NCI-H1092 (cell line): ENCODE measurements around the gene ENO3.
A peak's percentile ranks its signal among the peaks of the same experiment; 100 is the strongest.

ENCODE experiments used
- DNase-seq: peaks from one replicate; lab custom pipeline; 2025; lab: John Stamatoyannopoulos, UW

The ENO3 gene

DNA sequence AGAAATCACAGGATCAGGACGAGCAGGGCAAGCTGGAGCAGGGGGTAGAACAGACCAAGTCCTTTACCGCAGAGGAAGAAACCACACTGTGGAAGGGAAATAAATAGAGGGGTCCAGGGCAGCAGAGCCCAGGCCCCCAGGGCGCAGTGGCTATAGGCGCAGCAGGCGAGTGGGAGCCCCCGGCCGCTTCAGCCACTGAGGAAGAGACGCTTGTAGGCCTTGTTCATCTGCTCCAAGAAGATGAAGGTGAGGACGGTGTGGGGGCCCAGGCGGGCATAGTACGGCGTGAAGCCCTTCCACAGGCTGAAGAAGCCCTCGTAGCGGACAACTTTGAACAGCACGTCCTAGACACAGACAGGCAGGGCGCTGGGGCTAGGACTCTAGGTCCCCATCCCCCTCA, 13.4 kb upstream of the ENO3 start:
- no peak for DNase-seq

- no peak for DNase-seq
Measured at GRCh38 chr17:4938069-4938491, 12.8 kb upstream of the ENO3 start.

- no peak for DNase-seq
Measured at GRCh38 chr17:4938688-4939545, 12.0 kb upstream of the ENO3 start.

- DNase-seq, result no peak
Measured at GRCh38 chr17:4939546-4939795, 11.4 kb upstream of the ENO3 start.

DNA sequence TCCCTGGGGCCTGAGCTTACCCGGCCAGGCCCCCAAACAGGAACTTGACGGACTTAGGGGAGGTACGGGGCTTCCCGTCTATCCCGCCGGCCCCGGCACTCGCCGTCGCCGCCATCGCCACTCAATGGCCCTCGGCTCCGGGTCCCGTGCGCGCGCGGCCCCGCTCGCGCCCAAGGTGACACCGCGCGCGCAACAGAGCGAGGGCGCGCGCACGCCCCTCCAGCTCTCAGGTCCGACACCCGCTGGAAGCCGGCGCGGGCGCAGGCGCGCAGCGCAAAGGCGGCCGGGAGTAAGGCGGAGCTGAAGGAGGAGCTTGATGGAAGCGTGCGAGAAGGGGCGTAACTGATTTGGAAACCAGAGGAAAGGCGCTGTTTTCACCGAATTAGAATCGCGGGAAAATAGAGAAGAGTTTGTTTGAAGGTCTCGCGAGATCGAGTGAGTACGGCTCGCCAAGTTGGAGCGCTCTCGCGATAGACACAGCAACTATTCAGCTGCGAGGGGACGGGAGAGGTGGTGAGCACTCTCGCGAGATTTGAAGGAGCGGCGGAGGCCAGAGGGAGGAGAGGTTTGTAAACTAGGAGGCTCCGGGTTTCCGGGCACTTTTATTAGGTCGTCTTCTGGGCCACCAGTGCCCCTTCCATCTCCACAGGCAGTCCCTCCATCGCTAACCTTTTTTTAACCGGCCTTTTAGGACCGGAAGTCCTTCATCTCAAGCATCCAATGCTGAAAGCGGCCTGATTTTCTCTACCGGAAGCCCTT, 10.9 kb upstream of the ENO3 start, which contains the start of the genes RNF167 and SLC25A11:
Gene RNF167 (plus strand): TSS at position 473 of the 759 bp plus-strand sequence. CDS start 642 bp downstream, outside the sequence.
Gene SLC25A11 (minus strand): TSS at position 251 of the 759 bp plus-strand sequence. CDS start 136 bp downstream, at position 115.
- peak; percentile 97 for DNase-seq

DNA sequence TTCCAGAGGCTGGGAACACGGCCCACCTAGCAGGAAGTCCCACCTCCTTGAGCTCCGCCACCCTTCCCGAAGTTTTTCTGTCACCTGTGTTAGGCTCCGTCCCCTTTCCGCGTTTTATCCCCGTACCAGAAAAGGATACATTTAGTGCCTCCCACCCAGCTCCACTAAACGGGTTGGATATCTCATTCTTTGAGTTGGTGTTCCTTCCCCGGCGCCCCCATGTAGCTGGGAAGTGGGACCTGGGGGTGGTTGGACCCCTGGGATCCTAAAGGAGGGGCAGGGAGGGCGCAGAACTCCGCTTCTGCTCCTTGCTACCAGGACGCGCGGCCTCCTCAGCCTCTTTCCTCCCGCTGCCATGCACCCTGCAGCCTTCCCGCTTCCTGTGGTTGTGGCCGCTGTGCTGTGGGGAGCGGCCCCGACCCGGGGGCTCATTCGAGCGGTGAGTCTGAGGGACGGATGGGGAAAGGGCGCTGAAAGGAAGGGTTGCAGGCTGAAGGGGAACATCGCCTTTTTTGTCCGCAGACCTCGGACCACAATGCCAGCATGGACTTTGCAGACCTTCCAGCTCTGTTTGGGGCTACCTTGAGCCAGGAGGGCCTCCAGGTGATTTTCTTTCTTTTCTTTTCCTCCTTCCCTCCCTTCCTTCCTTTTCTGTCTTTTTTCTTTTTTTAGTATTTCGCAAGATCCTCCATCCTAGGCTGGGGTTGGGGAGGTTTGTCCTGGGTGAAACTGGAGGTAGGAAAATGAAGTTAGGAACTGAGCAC, 10.2 kb upstream of the ENO3 start:
- no peak for DNase-seq

DNA sequence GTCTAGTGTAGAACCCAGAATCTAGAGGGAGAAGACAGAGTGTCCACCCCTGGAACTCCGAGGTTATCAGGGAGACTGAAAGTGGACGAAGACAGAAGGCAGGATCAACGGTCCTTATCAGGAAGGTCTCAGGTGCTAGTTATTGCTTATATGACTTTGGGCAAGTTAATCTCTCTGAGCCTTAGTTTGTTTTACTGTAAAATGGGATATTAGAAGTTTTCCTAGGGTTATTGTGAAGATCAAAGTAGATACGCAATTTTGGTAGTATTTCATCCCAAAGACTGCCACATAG, 9.7 kb upstream of the ENO3 start:
- no peak for DNase-seq

- DNase-seq, result no peak
Measured at GRCh38 chr17:4942760-4943508, 8.0 kb upstream of the ENO3 start.

DNA sequence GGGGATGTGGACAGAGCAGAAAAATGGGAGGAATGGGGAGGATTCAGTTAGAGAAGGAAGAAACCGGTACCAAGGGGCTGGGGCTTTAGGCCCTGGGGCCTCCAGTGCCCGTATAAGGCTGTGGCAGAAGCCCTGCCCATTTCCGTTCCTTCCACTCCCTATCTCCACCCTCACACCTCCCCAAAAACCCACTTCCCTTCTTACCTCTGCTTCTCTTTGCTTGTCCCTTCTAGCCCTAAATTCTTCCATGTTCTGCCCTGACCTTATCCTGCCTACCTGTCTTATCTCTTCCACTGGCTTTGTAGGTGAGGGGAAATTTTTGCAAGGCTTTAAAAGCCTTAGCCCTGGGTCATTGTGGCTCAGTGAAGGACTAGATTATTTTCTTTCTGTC, 6.8 kb upstream of the ENO3 start:
- DNase-seq, result no peak

GRCh38 chr17:4944554-4945175, 6.3 kb upstream of the ENO3 start:
- no peak for DNase-seq

DNA sequence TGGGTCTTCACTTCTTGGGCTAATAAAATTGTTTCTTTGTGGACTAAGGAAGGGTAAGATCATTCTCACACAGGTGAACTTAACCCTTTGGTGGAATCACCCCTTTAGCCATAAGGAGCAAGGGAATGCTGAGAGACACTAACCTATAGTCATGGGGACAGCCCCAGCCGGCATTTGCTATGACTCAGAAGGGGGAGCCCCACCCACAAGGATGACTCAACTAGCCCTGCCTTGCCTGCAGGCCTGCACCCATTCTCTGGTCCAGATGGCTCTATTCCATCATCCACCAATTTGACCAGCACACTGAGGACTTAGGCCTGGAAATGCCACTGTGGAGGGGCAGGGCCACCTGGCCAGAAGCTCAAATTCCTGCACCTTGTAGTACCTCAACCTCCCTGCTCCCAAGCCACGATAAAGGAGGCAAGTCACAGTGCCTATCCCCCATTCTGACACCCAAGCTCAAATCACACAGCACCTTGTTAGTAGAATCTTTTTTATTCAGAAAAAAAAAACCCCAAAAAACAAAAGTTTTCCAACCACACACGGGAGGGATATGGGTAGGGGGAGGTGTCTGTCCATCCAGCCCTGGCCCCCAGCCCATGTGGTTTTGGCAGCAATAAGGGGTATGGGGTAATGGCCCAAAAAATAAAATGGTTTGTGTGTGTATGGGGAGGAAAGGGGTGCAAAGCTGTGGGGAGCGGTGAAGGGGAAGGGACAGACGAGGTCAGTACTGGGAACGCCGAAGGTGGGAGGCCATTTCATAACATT, 5.6 kb upstream of the ENO3 start:
- no peak for DNase-seq

- DNase-seq, result no peak
Measured at GRCh38 chr17:4945944-4946280, 5.0 kb upstream of the ENO3 start.

DNA sequence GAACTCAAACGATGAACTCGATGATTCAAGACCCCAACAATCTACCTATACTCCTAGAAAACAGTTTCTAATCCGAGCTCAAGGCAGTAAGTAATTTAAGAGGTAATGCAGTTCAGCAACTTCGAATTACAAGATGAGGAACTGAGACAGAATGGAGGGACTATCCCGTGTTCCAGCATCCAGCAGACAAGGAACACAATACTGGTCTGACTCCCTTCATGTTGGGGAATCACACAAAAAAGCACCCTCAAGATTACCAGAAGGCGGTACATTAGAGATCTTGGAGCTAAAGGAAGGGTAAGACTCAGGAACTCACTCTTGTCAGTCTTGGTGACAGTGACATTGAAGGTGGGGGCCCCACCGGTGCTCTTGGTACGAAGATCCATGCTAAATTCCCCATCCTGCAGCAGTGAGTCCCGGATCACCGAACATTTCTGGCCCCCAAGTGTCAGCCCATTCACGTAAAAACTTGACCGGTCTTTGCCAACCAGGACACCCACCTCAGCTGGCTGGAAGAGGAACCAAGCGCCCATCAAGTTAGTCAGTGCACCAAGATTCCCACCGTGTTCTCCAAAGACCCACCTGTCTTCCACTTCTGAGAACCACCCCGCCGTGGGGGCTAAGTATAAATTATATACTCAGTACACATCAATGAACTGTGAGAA, 4.5 kb upstream of the ENO3 start:
- DNase-seq, result no peak

DNA sequence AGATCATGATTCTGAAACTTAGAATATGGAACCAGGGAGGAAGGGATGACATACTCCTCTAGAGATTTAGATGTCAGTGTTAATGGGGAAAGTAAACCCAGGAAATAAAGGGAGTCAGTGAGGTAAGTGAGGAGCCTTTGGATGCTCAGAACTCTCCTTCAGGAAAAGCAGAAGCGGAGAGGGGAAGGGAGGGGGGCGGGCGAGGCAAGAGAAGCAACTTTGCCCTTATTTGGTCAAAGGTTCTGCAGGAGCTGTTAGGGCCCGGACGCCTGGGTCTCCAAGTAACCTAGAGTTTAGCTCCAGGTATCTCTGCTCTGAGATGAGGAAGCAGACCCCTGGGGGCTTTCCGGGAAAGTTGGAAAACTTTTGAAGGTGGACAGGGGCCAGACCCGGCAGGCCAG, 3.9 kb upstream of the ENO3 start:
- no peak for DNase-seq

- no peak for DNase-seq
Measured at GRCh38 chr17:4947411-4948165, 3.3 kb upstream of the ENO3 start.

- DNase-seq, result peak; percentile 52
Measured at GRCh38 chr17:4948166-4948930, 2.6 kb upstream of the ENO3 start, which contains the start of gene PFN1. TSS of gene PFN1 (minus strand) at chr17:4948530. CDS start at chr17:4948394, 136 bp downstream.

DNA sequence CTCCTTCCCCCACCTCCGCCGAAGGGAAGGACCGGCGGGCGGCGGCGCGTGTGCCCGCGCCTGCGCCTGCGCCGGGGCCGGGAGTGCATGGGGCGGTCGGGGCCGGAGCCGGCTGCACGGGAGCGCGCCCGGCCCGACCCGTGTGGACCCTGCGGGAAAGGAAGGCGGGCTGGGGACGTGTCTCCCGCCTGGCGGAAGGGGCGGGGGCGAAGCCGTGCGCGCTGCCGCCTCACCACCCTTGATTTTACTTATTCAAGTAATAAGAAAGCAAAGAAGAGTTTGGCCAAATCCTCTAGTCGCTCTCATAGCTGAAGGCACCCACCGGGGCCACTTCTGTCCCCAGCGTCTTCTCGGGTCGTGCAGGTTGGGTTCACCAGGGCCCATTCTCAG, 2.0 kb upstream of the ENO3 start:
- DNase-seq, result peak; percentile 54

DNA sequence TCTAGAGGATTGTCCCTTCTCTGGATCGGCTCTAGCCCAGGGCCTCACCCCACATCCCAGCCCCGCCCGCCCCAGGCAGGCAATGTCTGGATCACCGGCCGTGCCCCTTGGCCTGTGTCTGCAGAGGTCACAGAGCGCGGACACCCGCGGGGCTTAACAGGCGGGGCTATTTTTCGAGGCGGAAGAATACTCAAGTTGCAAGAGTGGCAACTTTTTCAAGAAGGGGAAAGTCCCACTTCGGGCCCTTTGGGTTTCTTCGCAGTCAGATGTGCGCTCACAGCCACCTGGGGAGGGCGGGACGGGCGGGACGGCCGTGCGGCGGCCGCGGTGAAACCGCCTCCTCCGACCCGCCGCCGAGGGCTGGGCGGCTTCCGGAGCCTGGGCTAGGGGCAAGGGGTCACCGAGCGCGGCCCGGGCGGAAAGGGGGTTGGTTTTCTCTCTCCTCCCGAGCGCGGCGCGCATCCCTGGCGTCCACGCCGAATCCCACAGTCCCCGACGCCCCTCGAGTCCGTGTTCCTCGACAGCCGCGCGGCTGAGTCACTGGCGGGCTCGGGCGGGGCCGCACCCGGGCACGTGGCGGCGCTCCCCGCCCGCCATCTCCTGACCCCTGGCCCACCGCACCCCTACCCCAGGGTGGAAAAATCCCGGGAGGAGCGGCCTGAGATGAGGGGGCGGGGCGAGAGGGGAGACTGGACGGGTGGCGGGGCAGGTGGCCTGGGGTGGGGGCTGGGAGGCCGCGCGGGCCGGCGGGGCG, 1.4 kb upstream of the ENO3 start:
- no peak for DNase-seq
